NCI-H1930 (cell line): ENCODE measurements around the gene COX6A1.
"Not testable (repeated sequence)": the region's sequence is repeated elsewhere in the genome, so short reads cannot be mapped to it uniquely, and the experiment has no call there.

ENCODE experiments used
- DNase-seq, 2 experiments: peaks; one replicate each; lab custom pipeline; 2025; lab: John Stamatoyannopoulos, UW

COX6A1 gene

GRCh38 chr12:120468325-120468820, 30.5 kb downstream of the COX6A1 start:
- DNase-seq: no peak

- DNase-seq: peak; percentile 27 to 58
These were observed 31.0 kb downstream of the COX6A1 start for GRCh38 chr12:120468821-120469449.

GRCh38 chr12:120469450-120470149, 31.7 kb downstream of the COX6A1 start, which contains the start of gene SRSF9:
Gene SRSF9 (minus strand): TSS chr12:120469748. CDS start chr12:120469609, 139 bp downstream.
- DNase-seq: peak; percentile 91 to 97

- no peak for DNase-seq
These were observed 32.4 kb downstream of the COX6A1 start for GRCh38 chr12:120470150-120470784.

- DNase-seq: no peak
These were observed 34.6 kb downstream of the COX6A1 start for GRCh38 chr12:120472521-120472920.

- no peak for DNase-seq
These were observed 36.1 kb downstream of the COX6A1 start for GRCh38 chr12:120473807-120474615.

- no peak for DNase-seq
These were observed 36.7 kb downstream of the COX6A1 start for GRCh38 chr12:120474616-120474960.

- no peak for DNase-seq
These were observed 37.7 kb downstream of the COX6A1 start for GRCh38 chr12:120475643-120476042.

- no peak for DNase-seq
These were observed 41.5 kb downstream of the COX6A1 start for GRCh38 chr12:120479458-120479857.

GRCh38 chr12:120480211-120480610, 42.3 kb downstream of the COX6A1 start:
- no peak for DNase-seq

- DNase-seq: no peak
These were observed 43.3 kb downstream of the COX6A1 start for GRCh38 chr12:120481022-120481767.

- DNase-seq: no peak
These were observed 45.7 kb downstream of the COX6A1 start for GRCh38 chr12:120483621-120484020.

GRCh38 chr12:120485961-120486881, 48.3 kb downstream of the COX6A1 start:
- no peak for DNase-seq

GRCh38 chr12:120487552-120487951, 49.6 kb downstream of the COX6A1 start:
- not testable (repeated sequence) for DNase-seq

GRCh38 chr12:120488057-120488640, 50.2 kb downstream of the COX6A1 start:
- DNase-seq: no peak

GRCh38 chr12:120489018-120489417, 51.1 kb downstream of the COX6A1 start:
- no peak for DNase-seq

GRCh38 chr12:120490325-120490724, 52.4 kb downstream of the COX6A1 start:
- no peak for DNase-seq
